ENCODE data around the gene EXOC3.

The EXOC3 gene

GRCh38 chr5:418162-419121, 24.5 kb upstream of the EXOC3 start:
- no peak for DNase-seq (ENCODE audit: low read depth)
- H3K4me3 ChIP-seq (ENCODE audit: control insufficient read depth, low read depth, low read length), result no peak overlapping the region
- TF ChIP-seq CTCF (conservative IDR thresholded peaks at IDR 0.05; ENCODE audit: control insufficient read depth, insufficient read depth, low read depth, low read length), result no peak

DNA sequence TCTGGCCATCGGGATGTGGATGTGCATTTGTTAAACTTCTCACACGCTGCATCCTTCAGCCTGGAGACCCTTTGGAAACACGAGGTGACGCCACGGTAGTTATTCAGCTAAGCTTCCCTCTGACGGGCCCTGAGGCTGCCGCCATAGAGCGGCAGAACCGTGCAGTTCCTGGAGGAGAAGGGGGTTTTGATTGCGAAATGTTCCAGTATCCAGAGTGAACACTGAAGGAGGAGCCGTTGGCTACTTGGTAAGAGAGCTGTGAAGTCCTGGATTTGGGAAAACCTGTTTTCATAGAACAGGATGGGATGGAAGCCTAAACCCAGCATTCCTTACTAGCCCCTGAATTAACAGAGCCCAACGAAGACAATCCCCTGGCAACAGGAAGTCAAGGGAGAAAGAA, 23.0 kb upstream of the EXOC3 start:
- no peak for DNase-seq (ENCODE audit: low read depth)
- no peak for TF ChIP-seq CTCF (conservative IDR thresholded peaks at IDR 0.05; ENCODE audit: control insufficient read depth, insufficient read depth, low read depth, low read length)

GRCh38 chr5:420632-421286, 22.2 kb upstream of the EXOC3 start:
- no peak for DNase-seq (ENCODE audit: low read depth)
- H3K4me3 ChIP-seq (ENCODE audit: control insufficient read depth, low read depth, low read length), result no peak overlapping the region
- TF ChIP-seq CTCF (conservative IDR thresholded peaks at IDR 0.05; ENCODE audit: control insufficient read depth, insufficient read depth, low read depth, low read length), result no peak

More for the DNA sequence above, 23.0 kb upstream of the EXOC3 start:
- H3K4me3 ChIP-seq (ENCODE audit: control insufficient read depth, low read depth, low read length), result no peak overlapping the region

DNA sequence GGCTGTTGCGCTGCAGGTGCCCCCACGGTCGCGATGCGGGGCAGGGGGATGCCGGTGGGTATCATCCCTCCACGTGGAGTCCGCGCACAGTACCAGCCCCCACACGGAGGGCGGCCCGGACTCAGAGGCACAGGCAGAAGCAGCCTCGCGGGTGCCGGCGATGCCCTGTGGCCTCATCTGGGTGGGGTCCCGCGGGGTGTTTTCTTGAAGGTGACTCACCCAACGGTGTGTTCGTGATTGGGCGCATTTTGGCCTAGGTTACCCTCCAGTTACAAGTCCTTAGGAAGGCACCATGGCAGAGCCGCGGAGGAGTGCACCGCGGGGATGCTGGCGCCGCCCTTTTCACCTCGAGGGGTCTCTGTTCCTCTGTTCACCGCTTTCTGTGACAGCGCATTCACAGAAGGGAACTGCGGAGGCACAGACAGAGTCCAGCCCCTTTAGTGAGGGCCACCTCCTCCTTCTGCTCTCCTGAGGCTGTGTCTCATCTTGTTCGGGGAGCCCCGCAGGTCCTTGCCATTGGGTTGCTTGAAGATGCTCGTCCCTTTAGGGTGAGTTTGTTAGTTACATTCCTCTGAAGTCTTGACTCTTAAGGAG, 21.6 kb upstream of the EXOC3 start:
- TF ChIP-seq CTCF (conservative IDR thresholded peaks at IDR 0.05; ENCODE audit: control insufficient read depth, insufficient read depth, low read depth, low read length), result no peak
- DNase-seq (ENCODE audit: low read depth), result no peak
- no peak overlapping the region for H3K4me3 ChIP-seq (ENCODE audit: control insufficient read depth, low read depth, low read length)

GRCh38 chr5:421901-422300, 21.1 kb upstream of the EXOC3 start:
- no peak overlapping the region for H3K4me3 ChIP-seq (ENCODE audit: control insufficient read depth, low read depth, low read length)
- DNase-seq (ENCODE audit: low read depth), result no peak
- TF ChIP-seq CTCF (conservative IDR thresholded peaks at IDR 0.05; ENCODE audit: control insufficient read depth, insufficient read depth, low read depth, low read length), result no peak

- no peak for DNase-seq (ENCODE audit: low read depth)
- no peak overlapping the region for H3K4me3 ChIP-seq (ENCODE audit: control insufficient read depth, low read depth, low read length)
- TF ChIP-seq CTCF (conservative IDR thresholded peaks at IDR 0.05; ENCODE audit: control insufficient read depth, insufficient read depth, low read depth, low read length), result no peak
Measured at GRCh38 chr5:422323-423232, 20.4 kb upstream of the EXOC3 start.

Data from fibroblast of mammary gland (primary cell).